Mesenchymal stem cell (in vitro differentiated cells and primary cell): Measurements from ENCODE around the gene CPLX1.

Experiments used
- DNase-seq: peaks from one replicate; pipeline ENCODE4 v3.0.0-alpha.2; 2013
- H2AFZ ChIP-seq: one replicate; pipeline ENCODE4 v1.6.1; 2013; ENCODE audit warnings: low read depth, mild to moderate bottlenecking, control low read depth, inconsistent platforms, low read length, moderate library complexity
- H2AK5ac ChIP-seq: 2 replicates; pipeline ENCODE4 v1.6.1; 2013; ENCODE audit warnings: low read length, moderate library complexity, mild to moderate bottlenecking, inconsistent platforms; ENCODE audit not compliant: severe bottlenecking
- H2BK120ac ChIP-seq: one replicate; pipeline ENCODE4 v1.6.1; 2013; ENCODE audit warnings: low read depth, mild to moderate bottlenecking, inconsistent platforms, low read length, moderate library complexity
- H2BK12ac ChIP-seq, 2 experiments: one replicate each; pipeline ENCODE4 v1.6.1; 2013; ENCODE audit warnings: inconsistent platforms in 2 of 2, low read length in 2 of 2, mild to moderate bottlenecking in 2 of 2, moderate library complexity in 2 of 2, control low read depth in 1 of 2
- H2BK15ac ChIP-seq: one replicate; pipeline ENCODE4 v1.6.1; 2013; ENCODE audit warnings: mild to moderate bottlenecking, low read depth, inconsistent platforms; ENCODE audit not compliant: poor library complexity, severe bottlenecking
- H2BK5ac ChIP-seq: 2 replicates; pipeline ENCODE4 v1.6.1; 2013; ENCODE audit warnings: low read depth, mild to moderate bottlenecking, low read length, control low read depth, inconsistent platforms; ENCODE audit not compliant: poor library complexity, severe bottlenecking
- H3K14ac ChIP-seq, 2 experiments: one replicate each; pipeline ENCODE4 v1.6.1; 2013; ENCODE audit warnings: inconsistent platforms in 2 of 2, low read length in 2 of 2, control low read depth in 1 of 2, mild to moderate bottlenecking in 1 of 2, moderate library complexity in 1 of 2
- H3K18ac ChIP-seq, 2 experiments: one replicate each; pipeline ENCODE4 v1.6.1; 2013; ENCODE audit warnings: inconsistent platforms in 2 of 2, low read length in 2 of 2, control low read depth in 1 of 2, low read depth in 1 of 2, mild to moderate bottlenecking in 1 of 2
- H3K23ac ChIP-seq, 2 experiments: one replicate each; pipeline ENCODE4 v1.6.1; 2013; ENCODE audit warnings: inconsistent platforms in 2 of 2, low read length in 2 of 2, mild to moderate bottlenecking in 2 of 2, moderate library complexity in 2 of 2, control low read depth in 1 of 2
- H3K27ac ChIP-seq: 2 replicates; pipeline ENCODE4 v1.5.1; 2013; ENCODE audit warnings: mild to moderate bottlenecking, moderate library complexity, low read length, control low read depth, inconsistent platforms; ENCODE audit not compliant: poor library complexity, severe bottlenecking
- H3K27me3 ChIP-seq, 2 experiments: 2 replicates each; pipeline versions ENCODE4 v1.6.1 to v1.7.0; 2013; ENCODE audit warnings: low read length in 2 of 2, mild to moderate bottlenecking in 2 of 2, moderate library complexity in 2 of 2, control low read depth in 1 of 2, inconsistent platforms in 1 of 2; ENCODE audit not compliant: control insufficient read depth in 1 of 2, insufficient read depth in 1 of 2
- H3K36me3 ChIP-seq, 2 experiments: 2 replicates each; pipeline versions ENCODE4 v1.6.1 to v1.7.0; 2013; ENCODE audit warnings: low read length in 2 of 2, control low read depth in 1 of 2, inconsistent platforms in 1 of 2, low read depth in 1 of 2, mild to moderate bottlenecking in 1 of 2; ENCODE audit not compliant: insufficient read depth in 2 of 2, control insufficient read depth in 1 of 2
- H3K4ac ChIP-seq, 2 experiments: one replicate each; pipeline ENCODE4 v1.6.1; 2013; ENCODE audit warnings: inconsistent platforms in 2 of 2, low read length in 2 of 2, mild to moderate bottlenecking in 2 of 2, moderate library complexity in 2 of 2, control low read depth in 1 of 2, low read depth in 1 of 2
- H3K4me1 ChIP-seq: 2 replicates; pipeline ENCODE4 v1.6.1; 2013; ENCODE audit warnings: low read depth, low read length, control low read depth; ENCODE audit not compliant: control insufficient read depth, insufficient read depth
- H3K4me2 ChIP-seq: 2 replicates; pipeline ENCODE4 v1.6.1; 2013; ENCODE audit warnings: low read length, mild to moderate bottlenecking, inconsistent platforms; ENCODE audit not compliant: poor library complexity, severe bottlenecking
- H3K4me3 ChIP-seq, 2 experiments: 2 replicates each; pipeline versions ENCODE4 v1.5.1 to v1.7.0; 2013; ENCODE audit warnings: low read length in 2 of 2, mild to moderate bottlenecking in 2 of 2, control low read depth in 1 of 2, low read depth in 1 of 2; ENCODE audit not compliant: insufficient read depth in 1 of 2
- H3K79me1 ChIP-seq: replicated peaks from 2 replicates; pipeline ENCODE4 v1.6.1; 2013; ENCODE audit warnings: mild to moderate bottlenecking, control low read depth, low read length, inconsistent platforms; ENCODE audit not compliant: poor library complexity, severe bottlenecking
- H3K9ac ChIP-seq: 2 replicates; pipeline ENCODE4 v1.7.0; 2013; ENCODE audit warnings: mild to moderate bottlenecking, low read length, moderate library complexity
- H3K9me3 ChIP-seq: 2 replicates; pipeline ENCODE4 v1.7.0; 2013; ENCODE audit warnings: mild to moderate bottlenecking, low read length; ENCODE audit not compliant: control insufficient read depth
- H4K8ac ChIP-seq: one replicate; pipeline ENCODE4 v1.6.1; 2013; ENCODE audit warnings: inconsistent platforms, mild to moderate bottlenecking, low read length, moderate library complexity
- H4K91ac ChIP-seq: one replicate; pipeline ENCODE4 v1.6.1; 2013; ENCODE audit warnings: mild to moderate bottlenecking, low read length, inconsistent platforms
- WGBS: methylation state at CpG from one replicate; pipeline ENCODE4 v1.1.7; 2013; ENCODE audit warnings: mixed read lengths; 5-methylcytosine and 5-hydroxymethylcytosine counted together

CPLX1 gene

GRCh38 chr4:747546-748170, 78.3 kb downstream of the CPLX1 start:
- Histone ChIP-seq H3K4me3 (no peak overlapping the region), H3K27me3 (no peaks in the 10 kb centered on the region), H3K18ac (no peak overlapping the region), H2BK120ac (no peak overlapping the region), H2AFZ (no peak overlapping the region), H3K36me3 (peaks cover 29 to 43% of the 10 kb centered on the region in 2 experiments), H3K4me1 (peaks cover 25% of the 10 kb centered on the region), H3K9me3 (no peaks in the 10 kb centered on the region), H3K4me2 (no peak overlapping the region), H3K27ac (no peak overlapping the region), H3K79me1 (peaks cover 24% of the 10 kb centered on the region), H3K9ac (no peak overlapping the region), H2BK15ac (no peak overlapping the region), H2BK12ac (no peak overlapping the region), H2AK5ac (no peak overlapping the region), H3K14ac (no peak overlapping the region), H4K8ac (no peak overlapping the region), H3K4ac (no peak overlapping the region), H4K91ac (no peak overlapping the region), H2BK5ac (no peak overlapping the region), H3K23ac (no peak overlapping the region)
- no peak for DNase-seq
- 98% methylated on average over 21 of the region's 34 CpGs for WGBS

GRCh38 chr4:744212-744841, 81.6 kb downstream of the CPLX1 start:
- no peak overlapping the region for H2AK5ac ChIP-seq
- no peak overlapping the region for H2BK12ac ChIP-seq
- H3K14ac ChIP-seq = no peak overlapping the region
- no peak overlapping the region for H4K91ac ChIP-seq
- no peak overlapping the region for H3K18ac ChIP-seq
- H3K4ac ChIP-seq = no peak overlapping the region
- H2BK120ac ChIP-seq = no peak overlapping the region
- no peaks in the 10 kb centered on the region for H3K9me3 ChIP-seq
- WGBS = 96% methylated on average over 23 of the region's 44 CpGs
- peaks cover 38 to 54% of the 10 kb centered on the region in 2 experiments for H3K36me3 ChIP-seq
- no peaks in the 10 kb centered on the region for H3K27me3 ChIP-seq
- no peak overlapping the region for H3K4me3 ChIP-seq
- no peak overlapping the region for H3K9ac ChIP-seq
- H3K27ac ChIP-seq = no peak overlapping the region
- no peak overlapping the region for H2AFZ ChIP-seq
- H3K4me1 ChIP-seq = peaks cover 13% of the 10 kb centered on the region
- no peak overlapping the region for H3K4me2 ChIP-seq
- peaks cover 20% of the 10 kb centered on the region for H3K79me1 ChIP-seq
- H2BK5ac ChIP-seq = no peak overlapping the region
- DNase-seq = no peak
- H3K23ac ChIP-seq = no peak overlapping the region
- H2BK15ac ChIP-seq = no peak overlapping the region
- H4K8ac ChIP-seq = no peak overlapping the region

DNA sequence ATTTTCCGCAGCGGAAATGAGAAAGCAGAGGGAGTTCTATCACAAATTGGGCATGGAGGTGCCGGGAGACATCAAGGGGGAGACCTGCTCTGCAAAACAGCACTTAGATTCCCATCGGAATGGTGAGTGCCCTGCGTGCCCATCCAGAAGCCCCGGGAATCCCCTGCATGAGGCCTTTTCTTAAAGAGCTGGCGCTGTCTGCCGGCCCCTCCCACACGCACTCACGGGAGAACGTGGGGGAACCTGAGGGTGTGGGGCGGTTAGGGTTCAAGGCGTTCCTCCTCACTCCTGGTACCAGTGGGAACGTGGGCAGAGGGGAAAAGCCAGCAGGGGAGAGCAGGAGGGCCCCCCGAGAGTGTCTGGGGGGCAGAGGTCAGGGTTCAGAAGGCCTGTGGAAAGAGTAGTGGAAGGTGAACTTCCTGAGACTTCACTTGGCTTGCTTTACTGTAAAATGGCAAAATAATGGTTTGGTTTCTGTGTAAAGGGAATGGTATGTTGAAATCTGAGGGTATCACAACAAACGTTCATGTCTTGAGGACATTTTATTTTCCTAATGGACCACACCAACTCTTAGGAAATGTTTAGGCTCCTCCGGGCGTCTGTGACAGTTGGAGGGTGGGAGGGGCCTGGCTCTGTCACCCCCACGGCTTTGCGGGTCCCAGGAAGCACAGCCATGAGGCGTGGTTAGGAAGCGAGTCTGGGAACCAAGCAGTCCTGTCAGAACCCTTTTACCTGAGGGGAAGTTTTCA, 82.3 kb downstream of the CPLX1 start:
- Histone ChIP-seq H3K4ac (no peak overlapping the region), H2BK12ac (no peak overlapping the region), H3K79me1 (peaks cover 21% of the 10 kb centered on the region), H3K9me3 (no peaks in the 10 kb centered on the region), H3K4me3 (no peak overlapping the region), H2BK5ac (no peak overlapping the region), H4K8ac (no peak overlapping the region), H3K4me1 (peaks cover 13% of the 10 kb centered on the region), H3K27ac (no peak overlapping the region), H3K18ac (no peak overlapping the region), H2BK15ac (no peak overlapping the region), H3K23ac (no peak overlapping the region), H3K4me2 (no peak overlapping the region), H3K36me3 (peaks cover 42 to 59% of the 10 kb centered on the region in 2 experiments), H2AFZ (no peak overlapping the region), H3K27me3 (no peaks in the 10 kb centered on the region), H2BK120ac (no peak overlapping the region), H4K91ac (no peak overlapping the region), H3K9ac (no peak overlapping the region), H3K14ac (no peak overlapping the region), H2AK5ac (no peak overlapping the region)
- 93% methylated on average over 20 of the region's 22 CpGs for WGBS
- DNase-seq = no peak

GRCh38 chr4:742742-743311, 83.1 kb downstream of the CPLX1 start:
- DNase-seq = peak; percentile 65
- H3K36me3 ChIP-seq = peaks cover 38 to 55% of the 10 kb centered on the region in 2 experiments
- 70% methylated on average over 23 of the region's 26 CpGs for WGBS
- no peaks in the 10 kb centered on the region for H3K27me3 ChIP-seq
- H3K79me1 ChIP-seq = peaks cover 17% of the 10 kb centered on the region
- no peak overlapping the region for H2BK15ac ChIP-seq
- no peak overlapping the region for H3K4ac ChIP-seq
- H2BK5ac ChIP-seq = no peak overlapping the region
- H3K4me2 ChIP-seq = no peak overlapping the region
- no peak overlapping the region for H2BK120ac ChIP-seq
- H3K18ac ChIP-seq = peak overlapping the region in 1 of 2 experiments; percentile 4
- no peaks in the 10 kb centered on the region for H3K9me3 ChIP-seq
- no peak overlapping the region for H3K27ac ChIP-seq
- no peak overlapping the region for H2AFZ ChIP-seq
- H4K91ac ChIP-seq = no peak overlapping the region
- no peak overlapping the region for H2AK5ac ChIP-seq
- H3K23ac ChIP-seq = no peak overlapping the region
- H2BK12ac ChIP-seq = no peak overlapping the region
- no peak overlapping the region for H4K8ac ChIP-seq
- H3K9ac ChIP-seq = no peak overlapping the region
- peaks cover 13% of the 10 kb centered on the region for H3K4me1 ChIP-seq
- no peak overlapping the region for H3K14ac ChIP-seq
- no peak overlapping the region for H3K4me3 ChIP-seq
